ENCODE results near the gene ORAI2.
"Not testable (repeated sequence)": the region's sequence is repeated elsewhere in the genome, so short reads cannot be mapped to it uniquely, and the experiment has no call there.

Gene ORAI2

GRCh38 chr7:102505298-102506185 lies 72.2 kb downstream of the ORAI2 start:
- not testable (repeated sequence) for DNase-seq
